Measurements from ENCODE around the gene CXorf38.
"Not testable (repeated sequence)": the region's sequence is repeated elsewhere in the genome, so short reads cannot be mapped to it uniquely, and the experiment has no call there.

CXorf38 gene

DNA sequence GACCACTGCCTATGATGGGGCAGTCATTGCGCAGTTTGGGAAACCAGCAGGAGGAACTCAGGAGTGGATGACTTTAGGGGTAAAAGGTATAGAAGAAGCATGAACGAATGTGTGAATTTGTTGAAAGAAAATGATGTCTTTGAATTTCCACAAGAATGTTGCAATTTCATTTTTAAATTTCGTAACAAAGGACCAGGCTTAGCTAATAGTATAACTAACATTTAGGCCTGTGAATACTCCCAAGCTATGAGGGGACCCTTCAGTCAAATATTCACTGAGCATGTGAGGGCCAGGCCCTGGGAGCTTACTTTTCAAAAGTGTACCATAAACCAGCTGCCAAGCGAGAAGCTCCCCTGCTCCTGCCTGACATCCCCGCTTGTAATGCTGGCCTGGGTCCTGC, 18.9 kb downstream of the CXorf38 start:
- DNase-seq (ENCODE audit: low read depth, low spot score) = no peak

DNA sequence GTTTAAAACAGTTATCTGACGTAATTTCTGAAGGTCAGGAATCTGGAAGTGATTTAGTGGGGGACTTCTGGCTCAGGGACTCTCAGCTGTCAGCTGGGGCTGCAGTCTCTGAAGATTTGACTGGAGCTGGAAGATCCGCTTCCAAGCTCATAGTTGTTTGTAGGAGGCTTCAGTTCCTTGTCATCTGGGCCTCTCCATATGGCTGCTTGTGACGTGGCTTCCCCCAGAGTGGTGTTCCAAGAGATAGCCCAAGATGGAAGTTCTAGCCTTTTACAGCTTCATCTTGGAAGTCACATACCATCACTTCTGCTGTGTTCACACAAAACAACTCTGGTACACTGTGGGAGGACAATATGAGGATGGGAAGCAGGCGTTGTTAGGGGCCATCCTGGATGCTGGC, 22.1 kb downstream of the CXorf38 start:
- no peak for DNase-seq (ENCODE audit: low read depth, low spot score)

DNA sequence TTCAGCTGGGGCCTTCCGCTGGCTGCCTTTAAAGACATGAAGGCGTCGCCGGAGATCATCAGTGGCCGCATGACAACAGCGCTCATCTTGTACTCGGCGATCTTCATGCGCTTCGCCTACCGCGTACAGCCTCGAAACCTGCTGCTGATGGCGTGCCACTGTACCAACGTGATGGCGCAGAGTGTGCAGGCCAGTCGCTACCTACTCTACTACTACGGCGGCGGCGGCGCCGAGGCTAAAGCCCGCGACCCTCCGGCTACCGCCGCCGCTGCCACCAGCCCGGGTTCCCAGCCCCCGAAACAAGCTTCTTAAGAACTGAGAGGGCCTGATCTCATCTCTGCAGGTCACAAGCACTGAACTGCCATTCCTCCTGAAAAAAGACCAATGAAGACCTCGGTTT, 23.7 kb downstream of the CXorf38 start:
- no peak for DNase-seq (ENCODE audit: low read depth, low spot score)

DNA sequence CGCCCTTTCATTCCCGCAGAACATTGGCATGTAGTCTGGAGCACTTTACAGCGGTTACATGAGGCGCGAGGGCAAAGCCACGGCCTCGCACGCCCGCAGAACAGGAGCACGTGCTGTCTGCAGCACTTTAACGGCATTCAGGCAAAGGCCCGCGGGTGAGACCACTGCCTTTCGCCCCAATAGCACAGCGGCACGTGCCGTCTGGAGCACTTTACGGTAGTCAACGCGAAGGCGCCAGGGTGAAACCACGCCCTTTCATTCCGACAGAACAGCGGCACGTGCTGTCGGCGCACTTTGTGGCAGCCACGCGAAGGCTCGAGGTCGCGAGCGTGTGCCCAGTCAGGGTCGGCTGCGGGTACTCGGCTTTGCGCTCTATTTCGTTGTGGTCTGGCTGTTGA, 24.2 kb downstream of the CXorf38 start, which contains the start of gene MPC1L:
TSS of gene MPC1L (plus strand) at position 290 of the 398 bp plus-strand sequence. CDS start 138 bp downstream, outside the sequence.
- DNase-seq (ENCODE audit: low read depth, low spot score) = no peak

DNA sequence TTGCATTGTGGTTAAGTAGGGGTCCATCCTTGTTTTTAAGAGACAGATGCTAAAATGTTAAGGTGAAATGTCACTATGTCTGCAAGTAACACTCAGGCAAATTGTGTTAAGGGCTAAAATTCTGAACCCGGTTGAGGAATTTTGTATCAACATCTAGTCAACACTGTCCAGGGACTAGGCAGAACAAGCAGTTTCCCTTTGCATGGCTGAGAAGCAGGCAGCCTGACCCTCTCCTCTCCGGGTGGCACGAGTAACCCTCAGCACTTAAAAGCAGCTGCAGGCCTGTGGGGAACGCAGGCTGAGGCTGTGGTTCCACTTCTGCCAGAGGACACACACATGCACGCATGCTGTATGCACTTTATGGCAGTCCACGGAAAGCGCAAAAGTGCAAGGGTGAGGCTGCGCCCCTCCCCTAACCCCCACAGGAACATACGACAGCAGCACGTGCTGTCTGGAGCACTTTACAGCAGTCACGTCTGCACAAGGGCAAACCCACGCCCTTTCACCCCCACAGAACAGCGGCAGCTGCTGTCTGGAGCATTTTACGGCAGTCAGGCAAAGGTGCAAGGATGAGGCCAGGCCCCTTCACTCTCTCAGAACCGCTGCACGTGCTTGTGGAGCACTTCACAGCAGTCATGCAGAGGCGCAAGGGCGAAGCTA, 24.8 kb downstream of the CXorf38 start:
- no peak for DNase-seq (ENCODE audit: low read depth, low spot score)

DNA sequence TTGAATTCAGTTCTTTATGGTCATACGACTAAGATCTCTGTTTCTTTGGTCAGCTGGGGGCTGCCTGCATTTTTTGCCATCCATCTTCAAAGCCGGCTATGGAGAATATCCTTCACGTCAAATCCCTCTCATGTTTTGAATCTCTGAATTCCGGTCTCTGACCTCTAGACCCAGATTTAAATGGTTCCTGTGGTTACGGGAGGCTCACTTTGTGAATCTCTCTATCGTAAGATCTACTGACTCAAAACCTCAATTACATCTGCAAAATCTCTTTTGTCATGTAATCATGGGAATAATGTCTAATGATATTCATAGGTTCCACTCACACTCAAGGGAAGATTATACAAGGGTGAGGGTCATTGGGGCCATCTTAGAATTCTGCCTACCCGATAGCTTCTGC, 29.8 kb downstream of the CXorf38 start:
- DNase-seq (ENCODE audit: low read depth, low spot score) = no peak

GRCh38 chrX:40615976-40616375, 31.4 kb downstream of the CXorf38 start:
- no peak for DNase-seq (ENCODE audit: low read depth, low spot score)

DNA sequence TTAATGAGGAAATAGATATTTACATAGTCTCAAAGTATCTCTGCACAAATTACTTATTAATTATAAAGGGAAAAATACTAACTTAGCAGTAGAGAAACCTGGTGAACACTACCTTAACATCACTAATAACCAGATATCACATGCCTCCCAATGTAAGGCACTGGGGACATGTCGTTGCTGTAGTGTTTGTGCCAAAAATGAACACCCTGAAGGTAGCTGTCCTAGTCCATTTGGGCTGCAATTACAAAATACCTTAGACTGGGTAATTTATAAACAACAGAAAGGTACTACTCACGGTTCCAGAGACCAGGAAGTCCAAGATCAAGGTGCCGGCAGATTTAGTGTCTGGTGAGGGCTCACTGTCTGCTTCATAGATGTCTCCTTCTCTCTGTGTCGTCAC, 34.9 kb downstream of the CXorf38 start:
- no peak for DNase-seq (ENCODE audit: low read depth, low spot score)

DNA sequence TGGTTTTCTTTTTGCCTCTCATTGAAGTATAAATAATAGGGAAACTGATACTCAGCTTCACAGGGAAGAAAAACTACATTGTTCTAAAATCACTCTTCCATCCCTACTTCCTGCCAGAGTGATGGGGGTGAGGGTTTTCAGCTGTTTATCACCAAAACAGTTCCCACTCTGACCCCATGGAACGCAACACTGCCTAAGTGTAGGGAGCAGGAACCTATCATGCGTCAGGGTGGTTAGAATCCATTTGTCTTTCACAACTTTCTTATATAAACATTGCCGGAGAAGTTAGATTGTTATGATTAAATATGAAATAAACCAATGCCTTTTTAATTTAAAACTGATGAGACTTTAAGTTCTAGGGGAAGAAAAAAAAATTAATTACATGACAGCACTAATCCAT, 40.0 kb downstream of the CXorf38 start:
- no peak for DNase-seq (ENCODE audit: low read depth, low spot score)

DNA sequence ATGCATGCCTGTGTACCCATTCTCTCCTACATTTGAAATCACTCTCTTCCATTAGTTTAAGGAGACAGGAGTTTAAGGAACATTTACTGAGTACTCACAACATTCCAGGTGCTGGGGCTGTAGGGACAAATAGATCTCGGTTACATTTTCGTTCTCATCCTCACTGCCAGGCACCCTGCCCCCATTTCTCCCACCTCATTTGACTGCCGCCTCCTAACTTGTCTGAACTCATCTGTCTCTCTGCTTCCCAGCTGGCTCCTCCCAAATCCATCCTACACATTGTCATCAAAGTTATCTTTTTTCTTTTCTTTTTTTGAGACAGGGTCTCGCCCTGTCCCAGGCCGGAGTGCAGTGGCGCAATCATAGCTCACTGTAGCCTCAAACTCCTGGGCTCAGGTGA, 43.9 kb downstream of the CXorf38 start:
- no peak for DNase-seq (ENCODE audit: low read depth, low spot score)

- DNase-seq (ENCODE audit: low read depth, low spot score) = not testable (repeated sequence)
Measured at GRCh38 chrX:40589616-40590321, 57.6 kb downstream of the CXorf38 start.

- DNase-seq (ENCODE audit: low read depth, low spot score) = not testable (repeated sequence)
Measured at GRCh38 chrX:40587623-40588022, 59.7 kb downstream of the CXorf38 start.

GRCh38 chrX:40582811-40583210, 64.5 kb downstream of the CXorf38 start:
- DNase-seq (ENCODE audit: low read depth, low spot score) = no peak

DNA sequence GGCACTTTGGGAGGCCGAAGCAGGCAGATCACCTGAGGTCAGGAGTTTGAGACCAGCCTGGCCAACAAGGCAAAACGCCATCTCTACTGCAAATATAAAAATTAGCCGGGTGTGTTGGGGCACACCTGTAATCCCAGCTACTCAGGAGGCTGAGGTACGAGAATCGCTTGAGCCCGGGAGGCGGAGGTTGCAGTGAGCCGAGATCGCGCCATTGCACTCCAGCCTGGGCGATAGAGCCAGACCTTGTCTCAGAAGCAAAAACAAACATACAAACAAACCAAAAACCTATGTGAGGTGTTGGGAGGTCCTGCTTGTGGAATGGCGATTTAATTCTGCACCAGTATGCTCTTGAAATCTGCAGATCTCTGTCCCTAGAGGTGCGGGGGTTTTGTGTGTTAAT, 65.2 kb downstream of the CXorf38 start:
- DNase-seq (ENCODE audit: low read depth, low spot score) = not testable (repeated sequence)

- DNase-seq (ENCODE audit: low read depth, low spot score) = no peak
Measured at GRCh38 chrX:40581336-40581920, 65.9 kb downstream of the CXorf38 start.

DNA sequence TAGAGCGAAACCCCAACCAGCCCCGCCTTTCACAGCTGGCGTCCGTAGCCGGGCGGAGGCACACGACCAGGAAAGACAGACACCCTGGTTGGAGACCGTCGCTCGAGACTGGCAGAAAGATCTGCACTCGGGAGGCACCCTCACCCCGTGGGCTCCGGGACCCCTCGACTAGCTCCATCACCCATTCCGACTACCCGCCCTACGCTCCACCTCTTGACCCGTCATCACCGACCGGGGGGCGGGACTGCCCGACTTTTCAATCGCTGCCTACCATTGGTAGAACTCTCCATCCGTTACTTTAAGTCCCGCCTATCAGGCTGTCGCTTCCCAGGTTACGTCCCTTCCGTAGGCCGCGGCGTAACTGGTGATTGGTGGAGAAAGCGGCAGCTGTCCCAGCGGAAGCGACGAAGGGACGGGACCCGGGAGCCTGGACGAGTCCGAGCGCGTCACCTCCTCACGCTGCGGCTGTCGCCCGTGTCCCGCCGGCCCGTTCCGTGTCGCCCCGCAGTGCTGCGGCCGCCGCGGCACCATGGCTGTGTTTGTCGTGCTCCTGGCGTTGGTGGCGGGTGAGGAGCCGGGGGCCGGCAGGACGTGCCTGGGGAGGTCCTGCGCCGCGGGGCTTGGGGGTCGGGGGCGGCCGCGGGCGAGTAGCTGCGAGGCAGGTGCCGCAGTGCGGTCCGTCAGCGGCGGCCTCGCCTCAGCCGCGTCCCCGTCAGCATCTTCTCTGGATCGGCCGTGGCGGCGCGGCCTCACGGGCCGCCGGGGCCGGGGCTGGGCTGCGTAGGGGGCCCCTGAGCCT, 66.6 kb downstream of the CXorf38 start, which contains the start of gene ATP6AP2:
TSS of gene ATP6AP2 (plus strand) at position 434 of the 799 bp plus-strand sequence. CDS start at position 530, 96 bp downstream.
- peak; percentile 57 for DNase-seq (ENCODE audit: low read depth, low spot score)

DNA sequence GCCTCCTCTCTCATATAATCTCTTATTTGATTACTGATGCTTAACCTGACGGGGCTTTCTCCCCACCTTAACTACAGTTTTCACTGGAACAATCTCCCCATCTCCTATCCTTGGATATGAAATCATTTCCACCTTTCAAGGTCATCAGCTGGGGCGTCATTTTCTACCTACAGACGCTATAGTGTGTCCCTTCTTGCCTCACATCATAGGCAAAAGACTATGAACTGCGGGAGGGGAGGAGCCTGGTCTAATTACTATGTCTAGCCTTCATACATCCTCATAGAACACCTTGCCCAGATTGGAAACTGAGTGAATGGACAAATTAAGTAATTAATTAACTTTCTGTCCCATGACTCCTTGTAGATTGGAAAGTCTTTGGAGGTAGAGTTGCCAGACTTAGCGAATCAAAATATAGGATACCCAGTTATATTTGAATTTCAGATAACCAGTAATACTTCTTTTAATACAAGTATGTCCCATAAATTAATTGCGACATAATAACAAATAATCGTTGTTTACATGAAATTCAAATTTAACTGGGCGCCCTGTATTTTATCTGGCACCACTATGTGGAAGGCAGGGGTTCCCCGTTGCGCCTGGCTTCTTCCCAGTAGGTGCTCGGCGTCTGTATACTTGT, 67.3 kb downstream of the CXorf38 start:
- DNase-seq (ENCODE audit: low read depth, low spot score) = no peak

DNA sequence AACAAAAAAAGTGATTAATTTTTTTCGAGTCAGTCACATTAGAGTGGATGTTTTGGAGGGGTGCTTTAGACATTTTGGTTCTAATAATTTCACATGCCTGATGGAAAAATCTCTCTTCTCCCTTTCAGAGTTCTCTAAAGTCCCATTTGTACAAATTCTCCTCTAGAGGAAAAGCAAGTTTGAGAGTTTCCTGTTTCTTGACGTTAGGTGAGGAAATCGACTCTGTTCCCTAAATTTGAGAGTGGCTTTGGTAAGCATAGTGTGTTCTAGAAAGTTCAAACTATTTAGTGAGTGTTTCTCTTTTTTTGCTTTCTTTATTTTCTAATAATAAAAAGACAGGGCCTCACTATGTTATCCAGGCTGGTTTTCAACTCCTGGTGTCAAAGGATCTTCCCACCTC, 68.2 kb downstream of the CXorf38 start:
- DNase-seq (ENCODE audit: low read depth, low spot score) = no peak

- no peak for DNase-seq (ENCODE audit: low read depth, low spot score)
Measured at GRCh38 chrX:40578039-40578695, 69.2 kb downstream of the CXorf38 start.

All from brain pericyte (primary cell).